Activated naive CD4-positive, alpha-beta T cell treated with anti-CD3 and anti-CD28 coated beads for 36 hours (primary cell): ENCODE results near the gene TMEM130. TPM values are rescaled to one million over a fixed set of nuclear protein-coding genes. Genes with fewer than 3 reads are reported as not detected.

Experiments
- CTCF ChIA-PET: fragments of 350-600 bp; sonication (Branson Sonifier 250); formaldehyde crosslinking; loops from one replicate; lab custom pipeline; 2021; ENCODE audit warnings: antibody characterized with exemption; lab: Charles Lee
- DNase-seq: peaks from one replicate; pipeline ENCODE4 v3.0.0-alpha.2; 2020
- H3K27ac Mint-ChIP-seq: one replicate; pipeline ENCODE4 v1.8.0; 2021; ENCODE audit warnings: mild to moderate bottlenecking, mixed read lengths
- H3K27me3 Mint-ChIP-seq: one replicate; pipeline ENCODE4 v1.8.0; 2021; ENCODE audit warnings: low read depth, mixed read lengths
- H3K36me3 Mint-ChIP-seq: one replicate; pipeline ENCODE4 v1.8.0; 2021; ENCODE audit warnings: low read depth, mixed read lengths
- H3K4me1 Mint-ChIP-seq: one replicate; pipeline ENCODE4 v1.8.0; 2021; ENCODE audit warnings: low read depth, mixed read lengths
- H3K4me3 Mint-ChIP-seq: one replicate; pipeline ENCODE4 v1.8.0; 2021; ENCODE audit warnings: mild to moderate bottlenecking, moderate library complexity, mixed read lengths
- H3K9me3 Mint-ChIP-seq: one replicate; pipeline ENCODE4 v1.8.0; 2021; ENCODE audit warnings: mixed read lengths
- intact Hi-C: fragments of 100-400 bp; cut with micrococcal nuclease; formaldehyde crosslinking; loops from one replicate; pipeline ENCODE4 v1.15.1; 2023
- total RNA-seq, 2 experiments: library from RNA; stranded (reverse); gene quantifications; one replicate each; pipeline ENCODE4 v1.2.3, GENCODE V29; 2021

TMEM130 gene
- total RNA-seq = under 1 TPM in 1 of 2 experiments, not detected in 1; 0.10 TPM

- Mint-ChIP-seq H3K4me1 (no peaks in the 10 kb centered on the region), H3K27ac (no peak within 1 kb of the TSS), H3K9me3 (no peaks in the 10 kb centered on the region), H3K4me3 (peak within 1 kb of the TSS; percentile 69), H3K36me3 (no peaks in the 10 kb centered on the region), H3K27me3 (peaks cover 9% of the 10 kb centered on the region)
- intact Hi-C loops = loop anchor here (1.0 kb wide), 1 partner anchor 10 kb away; no protein-coding TSS in a partner anchor
- CTCF ChIA-PET = interaction anchor here (0.6 to 1.6 kb wide), 3 partner anchors 28 to 451 kb away, joined by 3 to 6 read pairs (median 3); no protein-coding TSS in a partner anchor
- DNase-seq = no peak
These were observed at the start of gene TMEM130 for GRCh38 chr7:98869597-98870120. Gene TMEM130 (minus strand): TSS chr7:98870014. CDS start chr7:98869861, 153 bp downstream.

- H3K4me3 Mint-ChIP-seq = no peak overlapping the region
These were observed 47.5 kb upstream of the TMEM130 start for GRCh38 chr7:98917331-98917730.

GRCh38 chr7:98913612-98914011 lies 43.8 kb upstream of the TMEM130 start:
- Mint-ChIP-seq H3K9me3 (no peaks in the 10 kb centered on the region), H3K27me3 (no peaks in the 10 kb centered on the region), H3K27ac (no peak overlapping the region), H3K36me3 (peaks cover 34% of the 10 kb centered on the region), H3K4me3 (no peak overlapping the region), H3K4me1 (no peaks in the 10 kb centered on the region)
- intact Hi-C loops = no loop called here
- no peak for DNase-seq
- CTCF ChIA-PET = interaction anchor here (0.6 kb wide), 1 partner anchor 233 kb away, joined by 3 read pairs; no protein-coding TSS in a partner anchor

More at GRCh38 chr7:98917331-98917730, 47.5 kb upstream of the TMEM130 start:
- no peaks in the 10 kb centered on the region for H3K9me3 Mint-ChIP-seq
- peaks cover 39% of the 10 kb centered on the region for H3K36me3 Mint-ChIP-seq
- no peak for DNase-seq
- no peaks in the 10 kb centered on the region for H3K4me1 Mint-ChIP-seq
- intact Hi-C loops = no loop called here
- no peaks in the 10 kb centered on the region for H3K27me3 Mint-ChIP-seq
- H3K27ac Mint-ChIP-seq = no peak overlapping the region
- CTCF ChIA-PET = no interaction called here

GRCh38 chr7:98913026-98913425 lies 43.2 kb upstream of the TMEM130 start:
- CTCF ChIA-PET = no interaction called here
- peaks cover 34% of the 10 kb centered on the region for H3K36me3 Mint-ChIP-seq

GRCh38 chr7:98911916-98912315 lies 42.1 kb upstream of the TMEM130 start:
- H3K27ac Mint-ChIP-seq = no peak overlapping the region
- H3K9me3 Mint-ChIP-seq = no peaks in the 10 kb centered on the region
- CTCF ChIA-PET = interaction anchor here (0.6 kb wide), 1 partner anchor 1220 kb away, joined by 3 read pairs; no protein-coding TSS in a partner anchor

More at GRCh38 chr7:98913026-98913425, 43.2 kb upstream of the TMEM130 start:
- Mint-ChIP-seq H3K27ac (no peak overlapping the region), H3K4me3 (no peak overlapping the region), H3K27me3 (no peaks in the 10 kb centered on the region), H3K4me1 (no peaks in the 10 kb centered on the region), H3K9me3 (no peaks in the 10 kb centered on the region)
- no peak for DNase-seq
- intact Hi-C loops = no loop called here

GRCh38 chr7:98910427-98910826 lies 40.6 kb upstream of the TMEM130 start:
- intact Hi-C loops = no loop called here
- Mint-ChIP-seq H3K27me3 (no peaks in the 10 kb centered on the region), H3K4me3 (no peak overlapping the region), H3K4me1 (no peaks in the 10 kb centered on the region), H3K27ac (no peak overlapping the region), H3K9me3 (no peaks in the 10 kb centered on the region), H3K36me3 (peaks cover 31% of the 10 kb centered on the region)
- no peak for DNase-seq
- CTCF ChIA-PET = no interaction called here

More at GRCh38 chr7:98911916-98912315, 42.1 kb upstream of the TMEM130 start:
- Mint-ChIP-seq H3K27me3 (no peaks in the 10 kb centered on the region), H3K4me3 (no peak overlapping the region), H3K36me3 (peaks cover 34% of the 10 kb centered on the region), H3K4me1 (no peaks in the 10 kb centered on the region)
- intact Hi-C loops = no loop called here
- DNase-seq = no peak

GRCh38 chr7:98909487-98909886 lies 39.7 kb upstream of the TMEM130 start:
- H3K9me3 Mint-ChIP-seq = no peaks in the 10 kb centered on the region
- H3K4me3 Mint-ChIP-seq = no peak overlapping the region
- intact Hi-C loops = no loop called here
- no peaks in the 10 kb centered on the region for H3K27me3 Mint-ChIP-seq
- no peak overlapping the region for H3K27ac Mint-ChIP-seq
- H3K36me3 Mint-ChIP-seq = peaks cover 38% of the 10 kb centered on the region
- no peak for DNase-seq
- CTCF ChIA-PET = no interaction called here
- H3K4me1 Mint-ChIP-seq = no peaks in the 10 kb centered on the region

- peaks cover 38% of the 10 kb centered on the region for H3K36me3 Mint-ChIP-seq
- no peaks in the 10 kb centered on the region for H3K4me1 Mint-ChIP-seq
- DNase-seq = no peak
- intact Hi-C loops = no loop called here
- H3K27ac Mint-ChIP-seq = no peak overlapping the region
- H3K4me3 Mint-ChIP-seq = no peak overlapping the region
- no peaks in the 10 kb centered on the region for H3K9me3 Mint-ChIP-seq
- H3K27me3 Mint-ChIP-seq = no peaks in the 10 kb centered on the region
- CTCF ChIA-PET = interaction anchor here (1.4 kb wide), 1 partner anchor 30 kb away, joined by 3 read pairs; the partner anchor contains the start of gene TRRAP
These were observed 38.8 kb upstream of the TMEM130 start for GRCh38 chr7:98908585-98908984.

- DNase-seq = no peak
- H3K9me3 Mint-ChIP-seq = no peaks in the 10 kb centered on the region
- CTCF ChIA-PET = interaction anchor here (1.4 kb wide), 1 partner anchor 29 kb away, joined by 3 read pairs; the partner anchor contains the start of gene TRRAP
- H3K4me1 Mint-ChIP-seq = no peaks in the 10 kb centered on the region
- H3K27ac Mint-ChIP-seq = no peak overlapping the region
- H3K27me3 Mint-ChIP-seq = no peaks in the 10 kb centered on the region
- H3K36me3 Mint-ChIP-seq = peaks cover 36% of the 10 kb centered on the region
- no peak overlapping the region for H3K4me3 Mint-ChIP-seq
- intact Hi-C loops = no loop called here
These were observed 37.8 kb upstream of the TMEM130 start for GRCh38 chr7:98907570-98907969.

- intact Hi-C loops = no loop called here
- CTCF ChIA-PET = interaction anchor here (0.5 to 1.2 kb wide), 2 partner anchors 24 to 33 kb away, joined by 3 to 4 read pairs; partner anchors contain the start of gene TRRAP
These were observed 33.4 kb upstream of the TMEM130 start for GRCh38 chr7:98903246-98903645.

GRCh38 chr7:98902523-98902922 lies 32.7 kb upstream of the TMEM130 start:
- intact Hi-C loops = no loop called here
- H3K27me3 Mint-ChIP-seq = no peaks in the 10 kb centered on the region
- H3K27ac Mint-ChIP-seq = no peak overlapping the region
- H3K4me1 Mint-ChIP-seq = no peaks in the 10 kb centered on the region
- DNase-seq = no peak
- H3K36me3 Mint-ChIP-seq = peaks cover 46% of the 10 kb centered on the region
- H3K9me3 Mint-ChIP-seq = no peaks in the 10 kb centered on the region
- CTCF ChIA-PET = interaction anchor here (1.2 kb wide), 1 partner anchor 23 kb away, joined by 4 read pairs; the partner anchor contains the start of gene TRRAP
- H3K4me3 Mint-ChIP-seq = no peak overlapping the region

More at GRCh38 chr7:98903246-98903645, 33.4 kb upstream of the TMEM130 start:
- Mint-ChIP-seq H3K27me3 (no peaks in the 10 kb centered on the region), H3K27ac (no peak overlapping the region), H3K36me3 (peaks cover 46% of the 10 kb centered on the region), H3K4me1 (no peaks in the 10 kb centered on the region), H3K4me3 (no peak overlapping the region), H3K9me3 (no peaks in the 10 kb centered on the region)
- DNase-seq = no peak

- no peaks in the 10 kb centered on the region for H3K9me3 Mint-ChIP-seq
- DNase-seq = no peak
- no peak overlapping the region for H3K27ac Mint-ChIP-seq
- intact Hi-C loops = no loop called here
- CTCF ChIA-PET = no interaction called here
- peaks cover 51% of the 10 kb centered on the region for H3K36me3 Mint-ChIP-seq
- no peaks in the 10 kb centered on the region for H3K4me1 Mint-ChIP-seq
- no peak overlapping the region for H3K4me3 Mint-ChIP-seq
- no peaks in the 10 kb centered on the region for H3K27me3 Mint-ChIP-seq
These were observed 31.0 kb upstream of the TMEM130 start for GRCh38 chr7:98900815-98901214.

GRCh38 chr7:98899816-98900215 lies 30.0 kb upstream of the TMEM130 start:
- Mint-ChIP-seq H3K27me3 (no peaks in the 10 kb centered on the region), H3K4me3 (no peak overlapping the region), H3K27ac (no peak overlapping the region), H3K4me1 (no peaks in the 10 kb centered on the region), H3K36me3 (peaks cover 49% of the 10 kb centered on the region), H3K9me3 (no peaks in the 10 kb centered on the region)
- CTCF ChIA-PET = no interaction called here
- intact Hi-C loops = no loop called here
- no peak for DNase-seq
